ENCODE data around the gene GALM. TPM values are rescaled to one million over a fixed set of nuclear protein-coding genes. Genes with fewer than 3 reads are reported as not detected.
"Not testable (repeated sequence)": the region's sequence is repeated elsewhere in the genome, so short reads cannot be mapped to it uniquely, and the experiment has no call there.

GALM gene
- 15.6 TPM for total RNA-seq
- long read RNA-seq, transcript GALM-201 (7 exons, 2,484 nt), result major isoform, 23 of 24 reads
- long read RNA-seq, partial matches to known transcripts, result 0 of 24 reads
- long read RNA-seq, other reads (novel, unspliced or antisense), result 1 of 24 reads

GRCh38 chr2:38665854-38666555 lies at the start of gene GALM:
GALM (plus strand) TSS chr2:38666114; CDS start chr2:38666162, 48 bp downstream.
- peak; percentile 88 for DNase-seq (ENCODE audit: missing footprints)
- ATAC-seq, result peak; percentile 96
- intact Hi-C loops (cut with DNase I), result loop anchor here (2.0 kb wide), 1 partner anchor 63 kb away; the partner anchor contains the start of gene HNRNPLL

DNA sequence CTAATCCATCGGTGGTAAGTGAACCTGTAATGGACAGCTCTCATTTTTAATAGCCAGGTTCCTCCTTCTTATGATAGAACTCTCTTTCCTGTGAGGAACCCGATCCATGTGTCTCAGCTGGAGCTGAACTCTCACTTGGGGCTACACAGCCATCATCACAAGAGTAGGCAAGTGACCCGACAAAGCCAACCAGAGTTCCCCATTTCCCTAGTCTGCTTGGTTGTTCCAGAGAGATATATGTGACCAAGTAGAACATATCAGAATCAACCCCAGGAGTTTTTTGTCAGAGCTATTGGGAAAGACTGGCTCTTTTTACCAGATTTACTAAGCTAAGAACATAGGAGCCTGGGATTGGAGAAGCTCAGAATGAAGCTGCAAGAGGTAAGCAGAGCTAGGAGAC lies 48.6 kb upstream of the GALM start:
- DNase-seq (ENCODE audit: missing footprints) (no peak), ATAC-seq (no peak)
- intact Hi-C loops (cut with DNase I), result no loop called here

DNA sequence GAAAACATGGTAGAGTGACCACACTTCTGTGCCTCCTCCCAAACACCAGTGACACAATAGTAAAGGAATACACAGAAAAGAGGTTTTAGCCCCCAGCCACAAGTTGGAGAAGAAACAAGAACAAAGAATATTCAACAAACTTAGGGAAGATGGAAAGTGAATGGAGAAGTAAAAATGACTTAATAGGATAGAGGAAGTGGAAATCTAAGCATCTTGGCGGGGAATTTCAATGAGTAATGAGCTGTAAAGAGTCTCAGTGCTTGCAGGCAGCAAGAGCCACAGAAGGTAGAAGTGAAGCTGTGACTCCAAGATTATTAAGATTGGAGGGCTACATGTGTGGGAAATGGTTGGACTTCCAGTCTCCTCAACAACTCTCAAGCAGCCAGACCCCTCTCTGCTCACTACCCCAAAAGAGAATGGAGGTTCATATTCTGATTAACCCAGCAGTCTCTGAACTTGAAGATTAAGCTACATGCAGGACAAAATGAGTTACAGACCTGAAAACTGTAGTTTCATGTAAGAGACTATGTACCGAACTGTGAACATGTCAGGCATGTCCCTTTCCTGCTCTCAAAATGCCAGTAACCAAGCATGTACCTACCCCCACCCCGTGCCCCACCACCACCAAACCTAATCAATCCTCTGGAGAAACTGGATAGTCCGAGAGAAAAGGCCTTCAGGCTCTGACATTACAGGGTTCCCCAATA lies 46.3 kb upstream of the GALM start:
- ATAC-seq, result peak; percentile 34
- intact Hi-C loops (cut with DNase I), result no loop called here
- DNase-seq (ENCODE audit: missing footprints), result no peak

- peak; percentile 54 for ATAC-seq
- intact Hi-C loops (cut with DNase I), result no loop called here
- no peak for DNase-seq (ENCODE audit: missing footprints)
Observed at GRCh38 chr2:38620282-38620977, 45.5 kb upstream of the GALM start.

DNA sequence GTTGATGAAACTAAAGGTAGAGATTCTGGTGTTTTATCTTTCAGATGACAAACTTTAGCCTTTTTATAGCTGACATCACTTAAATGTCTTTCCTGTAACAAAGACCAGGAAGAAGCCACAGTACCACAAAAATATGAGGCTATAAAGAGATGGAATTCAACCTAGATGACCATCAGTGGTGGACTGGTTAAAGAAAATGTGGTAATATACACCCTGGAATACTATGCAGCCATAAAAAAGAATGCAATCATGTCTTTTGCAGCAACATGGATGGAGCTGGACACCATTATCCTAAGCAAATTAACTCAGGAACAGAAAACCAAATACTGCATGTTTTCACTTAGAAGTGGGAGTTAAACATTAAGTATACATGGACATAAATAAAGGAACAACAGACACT lies 44.9 kb upstream of the GALM start:
- DNase-seq (ENCODE audit: missing footprints) (no peak), ATAC-seq (no peak)
- intact Hi-C loops (cut with DNase I), result no loop called here

- DNase-seq (ENCODE audit: missing footprints) (no peak), ATAC-seq (peak; percentile 23)
- intact Hi-C loops (cut with DNase I), result no loop called here
Observed at GRCh38 chr2:38622210-38622609, 43.7 kb upstream of the GALM start.

DNA sequence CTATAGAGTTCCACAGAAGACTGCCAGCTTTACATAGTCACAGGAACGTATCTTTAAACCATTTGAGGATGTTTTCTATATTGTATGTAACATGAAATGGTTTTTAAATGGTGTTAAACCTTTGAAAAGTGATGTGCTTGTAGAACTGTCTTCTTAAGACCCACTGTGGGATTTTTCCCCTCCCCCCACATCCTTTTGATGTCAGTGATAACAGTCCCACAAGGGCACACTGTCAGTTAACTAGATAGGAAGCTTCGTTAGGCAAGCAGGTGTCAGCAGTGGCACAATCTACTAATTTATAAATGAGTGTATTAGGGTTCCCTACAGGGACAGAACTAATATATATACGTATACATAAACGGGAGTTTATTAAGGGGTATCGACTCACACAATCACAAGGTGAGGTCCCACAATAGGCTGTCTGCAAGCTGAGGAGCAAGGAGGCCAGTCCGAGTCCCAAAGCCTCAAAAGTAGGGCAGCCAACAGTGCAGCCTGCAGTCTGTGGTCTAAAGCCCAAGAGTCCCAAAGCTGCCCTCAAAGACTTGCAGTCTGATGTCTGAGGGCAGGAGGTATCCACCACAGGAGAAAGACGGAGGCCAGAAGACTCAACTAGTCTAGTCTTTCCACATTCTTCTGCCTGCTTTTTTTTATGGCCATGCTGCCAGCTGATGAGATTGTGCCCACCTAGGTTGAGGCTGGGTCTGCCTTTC lies 39.4 kb upstream of the GALM start:
- intact Hi-C loops (cut with DNase I), result no loop called here
- no peak for ATAC-seq
- DNase-seq (ENCODE audit: missing footprints), result no peak

- ATAC-seq (no peak), DNase-seq (ENCODE audit: missing footprints) (no peak)
- intact Hi-C loops (cut with DNase I), result no loop called here
Observed at GRCh38 chr2:38627391-38627790, 38.5 kb upstream of the GALM start.

DNA sequence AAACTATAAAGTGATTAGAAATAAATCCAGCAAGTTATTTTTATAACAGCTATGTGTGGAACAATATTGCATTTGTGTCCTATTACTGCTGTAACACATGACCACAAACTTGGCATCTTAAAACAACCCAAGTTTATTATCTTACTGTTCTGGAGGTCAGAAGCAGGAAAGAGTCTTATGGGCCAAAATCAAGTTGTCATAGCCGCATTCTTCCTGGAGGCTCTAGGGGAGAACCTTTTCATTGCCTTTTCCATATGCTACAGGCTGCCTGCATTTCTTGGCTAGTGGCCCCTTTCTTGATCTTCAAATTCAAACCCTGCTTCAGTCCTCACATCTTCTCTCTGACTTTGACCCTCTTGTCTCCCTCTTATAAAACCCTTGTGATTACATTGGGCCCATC lies 36.2 kb upstream of the GALM start:
- no peak for DNase-seq (ENCODE audit: missing footprints)
- ATAC-seq, result no peak
- intact Hi-C loops (cut with DNase I), result no loop called here

GRCh38 chr2:38631976-38632375 lies 33.9 kb upstream of the GALM start:
- no peak for ATAC-seq
- DNase-seq (ENCODE audit: missing footprints), result no peak
- intact Hi-C loops (cut with DNase I), result no loop called here

GRCh38 chr2:38632980-38633379 lies 32.9 kb upstream of the GALM start:
- DNase-seq (ENCODE audit: missing footprints), result no peak
- intact Hi-C loops (cut with DNase I), result no loop called here
- ATAC-seq, result no peak

DNA sequence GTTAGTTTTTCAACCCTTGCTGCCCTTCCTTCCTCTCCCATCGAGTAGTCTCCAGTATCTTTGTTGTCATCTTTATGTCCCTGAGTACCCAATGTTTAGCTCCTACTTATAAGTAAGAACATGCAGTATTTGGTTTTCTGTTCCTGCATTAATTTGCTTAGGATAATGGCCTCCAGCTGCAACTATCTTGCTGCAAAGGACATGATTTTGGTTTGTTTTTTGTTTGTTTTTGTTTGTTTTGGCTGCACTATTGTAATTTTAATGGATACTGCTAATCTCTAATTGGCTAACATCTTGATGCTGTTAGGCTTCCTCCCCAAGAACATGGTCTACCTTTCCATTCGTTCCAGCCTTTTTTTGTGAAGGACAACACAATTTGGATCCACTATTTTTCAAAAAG lies 32.0 kb upstream of the GALM start:
- ATAC-seq, result no peak
- intact Hi-C loops (cut with DNase I), result no loop called here

DNA sequence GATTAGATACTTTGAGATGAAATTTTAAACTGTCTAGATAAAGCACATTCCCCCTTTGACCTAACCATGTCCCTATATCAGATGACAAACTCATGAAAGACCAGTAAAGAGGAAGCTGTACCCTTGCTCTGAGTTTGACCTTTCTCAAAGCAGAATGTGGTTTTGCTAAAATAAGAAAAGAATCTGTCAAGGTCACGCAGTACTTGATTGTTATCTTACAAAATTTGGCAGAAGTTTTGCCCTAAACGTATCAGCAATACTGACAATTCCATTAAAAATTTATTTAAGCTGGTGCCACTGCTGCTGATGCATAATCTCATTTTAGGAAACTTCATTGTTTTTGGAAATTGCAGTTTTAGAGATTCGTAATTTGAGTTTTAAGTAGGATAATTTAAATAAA lies 31.2 kb upstream of the GALM start:
- ATAC-seq (no peak), DNase-seq (ENCODE audit: missing footprints) (no peak)
- intact Hi-C loops (cut with DNase I), result no loop called here

More for the DNA sequence above, 32.0 kb upstream of the GALM start:
- DNase-seq (ENCODE audit: missing footprints), result no peak

GRCh38 chr2:38635139-38635538 lies 30.8 kb upstream of the GALM start:
- no peak for ATAC-seq
- DNase-seq (ENCODE audit: missing footprints), result no peak
- intact Hi-C loops (cut with DNase I), result no loop called here

DNA sequence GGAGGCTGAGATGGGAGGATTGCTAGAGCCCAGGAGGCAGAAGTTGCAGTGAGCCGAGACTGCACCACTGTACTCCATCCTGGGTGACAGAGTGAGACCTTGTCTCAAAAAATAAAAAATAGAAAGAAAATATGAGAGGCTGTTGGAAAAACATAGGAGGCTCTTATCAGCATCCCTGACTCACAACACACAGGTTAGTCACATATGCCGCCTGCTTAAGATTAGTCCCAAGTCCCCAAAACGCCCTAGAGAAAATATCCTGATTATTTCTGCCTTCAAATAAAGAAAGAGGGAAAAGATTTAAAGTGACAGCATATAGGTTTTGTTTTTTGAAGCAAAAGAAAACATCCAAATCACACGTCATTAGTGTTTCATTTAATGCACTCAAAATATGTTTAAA lies 29.8 kb upstream of the GALM start:
- intact Hi-C loops (cut with DNase I), result no loop called here

DNA sequence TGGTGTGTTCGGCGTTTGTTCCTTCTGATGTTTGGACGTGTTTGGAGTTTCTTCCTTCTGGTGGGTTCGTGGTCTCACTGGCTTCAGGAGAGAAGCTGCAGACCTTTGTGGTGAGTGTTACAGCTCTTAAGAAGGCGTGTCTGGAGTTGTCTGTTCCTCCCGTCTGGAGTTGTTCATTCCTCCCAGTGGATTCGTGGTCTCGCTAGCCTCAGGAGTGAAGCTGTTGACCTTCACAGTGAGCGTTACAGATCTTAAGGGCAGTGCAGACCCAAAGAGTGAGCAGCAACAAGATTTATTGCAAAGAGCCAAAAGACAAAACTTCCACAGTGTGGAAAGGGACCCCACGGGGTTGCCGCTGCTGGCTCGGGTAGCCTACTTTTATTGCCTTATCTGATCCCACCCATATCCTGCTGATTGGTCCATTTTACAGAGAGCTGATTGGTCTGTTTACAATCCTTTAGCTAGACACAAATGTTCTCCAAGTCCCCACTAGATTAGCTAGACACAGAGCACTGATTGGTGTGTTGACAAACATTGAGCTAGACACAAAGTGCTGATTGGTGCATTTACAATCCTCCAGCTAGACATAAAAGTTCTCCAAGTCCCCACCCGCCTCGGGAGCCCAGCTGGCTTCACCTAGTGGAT lies 23.4 kb upstream of the GALM start:
- DNase-seq (ENCODE audit: missing footprints); intact Hi-C loops (cut with DNase I); ATAC-seq: not testable (repeated sequence)

More for the DNA sequence above, 29.8 kb upstream of the GALM start:
- DNase-seq (ENCODE audit: missing footprints), result no peak
- ATAC-seq, result no peak

- ATAC-seq (no peak), DNase-seq (ENCODE audit: missing footprints) (no peak)
- intact Hi-C loops (cut with DNase I), result no loop called here
Observed at GRCh38 chr2:38643021-38643671, 22.8 kb upstream of the GALM start.
